ENCODE measurements around the gene SYT2.
A peak's percentile ranks its signal among the peaks of the same experiment; 100 is the strongest.

Gene SYT2

GRCh38 chr1:202580619-202581018 is 129.6 kb downstream of the SYT2 start:
- TF ChIP-seq TOX (CRISPR knock-in tag; IDR thresholded peaks at IDR 0.05; ENCODE audit: borderline replicate concordance) (peak; percentile 81; the same call in 1 of the 2 replicates), PATZ1 (CRISPR knock-in tag; IDR thresholded peaks at IDR 0.05; ENCODE audit: borderline replicate concordance) (no peak), ZFP30 (CRISPR knock-in tag; IDR thresholded peaks at IDR 0.05) (peak; percentile 96), SNAI2 (CRISPR knock-in tag; IDR thresholded peaks at IDR 0.05) (no peak), CSDC2 (CRISPR knock-in tag; IDR thresholded peaks at IDR 0.05) (no peak), ZNF8 (CRISPR knock-in tag; IDR thresholded peaks at IDR 0.05) (no peak), ISL1 (CRISPR knock-in tag; IDR thresholded peaks at IDR 0.05) (no peak)
- ATAC-seq = no peak

DNA sequence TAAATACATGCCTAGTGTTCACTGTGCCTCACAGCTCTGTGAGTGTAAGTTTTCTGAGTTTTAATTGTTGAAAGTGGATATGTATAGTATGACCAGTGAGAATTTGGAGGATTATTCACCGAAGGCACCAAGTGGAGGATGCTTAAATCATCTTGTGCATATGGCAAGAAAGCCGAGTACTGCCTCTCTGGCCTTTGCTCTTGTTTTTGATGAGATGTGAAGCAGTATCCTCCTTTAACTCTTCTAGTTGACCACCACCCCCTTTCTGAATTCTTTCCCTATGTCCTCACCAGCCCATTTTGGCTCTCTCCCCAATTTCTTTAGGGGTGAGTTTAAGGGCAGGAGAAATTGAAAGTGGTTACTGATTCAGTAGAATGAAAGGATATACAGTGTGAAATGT is 130.4 kb downstream of the SYT2 start:
- ATAC-seq = peak; percentile 61
- TF ChIP-seq, protein P1, sequence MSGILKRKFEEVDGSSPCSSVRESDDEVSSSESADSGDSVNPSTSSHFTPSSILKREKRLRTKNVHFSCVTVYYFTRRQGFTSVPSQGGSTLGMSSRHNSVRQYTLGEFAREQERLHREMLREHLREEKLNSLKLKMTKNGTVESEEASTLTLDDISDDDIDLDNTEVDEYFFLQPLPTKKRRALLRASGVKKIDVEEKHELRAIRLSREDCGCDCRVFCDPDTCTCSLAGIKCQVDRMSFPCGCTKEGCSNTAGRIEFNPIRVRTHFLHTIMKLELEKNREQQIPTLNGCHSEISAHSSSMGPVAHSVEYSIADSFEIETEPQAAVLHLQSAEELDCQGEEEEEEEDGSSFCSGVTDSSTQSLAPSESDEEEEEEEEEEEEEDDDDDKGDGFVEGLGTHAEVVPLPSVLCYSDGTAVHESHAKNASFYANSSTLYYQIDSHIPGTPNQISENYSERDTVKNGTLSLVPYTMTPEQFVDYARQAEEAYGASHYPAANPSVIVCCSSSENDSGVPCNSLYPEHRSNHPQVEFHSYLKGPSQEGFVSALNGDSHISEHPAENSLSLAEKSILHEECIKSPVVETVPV (CRISPR knock-in tag; IDR thresholded peaks at IDR 0.05) = no peak
- TF ChIP-seq CSDC2 (CRISPR knock-in tag; IDR thresholded peaks at IDR 0.05) (no peak; the same call in 1 of the 2 replicates), POU6F1 (CRISPR knock-in tag; IDR thresholded peaks at IDR 0.05; ENCODE audit: borderline replicate concordance, low read depth) (no peak), BACH2 (CRISPR knock-in tag; IDR thresholded peaks at IDR 0.05; ENCODE audit: borderline replicate concordance) (no peak), ZNF565 (CRISPR knock-in tag; conservative IDR thresholded peaks at IDR 0.05; ENCODE audit: low read depth) (0 out of 2 replicates have a peak, but pooled peaks have one; percentile 19), GLIS3 (CRISPR knock-in tag; IDR thresholded peaks at IDR 0.05) (no peak), PATZ1 (CRISPR knock-in tag; IDR thresholded peaks at IDR 0.05; ENCODE audit: borderline replicate concordance) (peak; percentile 41; the same call in 1 of the 2 replicates), ZFP30 (CRISPR knock-in tag; IDR thresholded peaks at IDR 0.05) (no peak; the same call in 1 of the 2 replicates), ZNF8 (CRISPR knock-in tag; IDR thresholded peaks at IDR 0.05) (peak; percentile 1; the same call in 1 of the 2 replicates), TCF4 (CRISPR knock-in tag; IDR thresholded peaks at IDR 0.05; ENCODE audit: borderline replicate concordance) (no peak), ZNF70 (CRISPR knock-in tag; IDR thresholded peaks at IDR 0.05) (peak; percentile 58; the same call in 1 of the 2 replicates), RARB (CRISPR knock-in tag; IDR thresholded peaks at IDR 0.05) (peak; percentile 73; the same call in 1 of the 2 replicates), ARNTL (CRISPR knock-in tag; IDR thresholded peaks at IDR 0.05; ENCODE audit: borderline replicate concordance, low read depth) (no peak), PPARA (CRISPR knock-in tag; IDR thresholded peaks at IDR 0.05; ENCODE audit: borderline replicate concordance) (no peak), ESRRG (CRISPR knock-in tag; IDR thresholded peaks at IDR 0.05) (no peak), TOX (CRISPR knock-in tag; IDR thresholded peaks at IDR 0.05; ENCODE audit: borderline replicate concordance) (peak; percentile 72), ZC3H10 (CRISPR knock-in tag; IDR thresholded peaks at IDR 0.05) (peak; percentile 11; the same call in 1 of the 2 replicates), ISL1 (CRISPR knock-in tag; IDR thresholded peaks at IDR 0.05) (peak; percentile 44; the same call in 1 of the 2 replicates), CREB5 (CRISPR knock-in tag; IDR thresholded peaks at IDR 0.05; ENCODE audit: low read depth) (no peak), ZFP3 (CRISPR knock-in tag; IDR thresholded peaks at IDR 0.05) (no peak), SNAI2 (CRISPR knock-in tag; IDR thresholded peaks at IDR 0.05) (peak; percentile 86; the same call in 1 of the 2 replicates), OSR1 (CRISPR knock-in tag; IDR thresholded peaks at IDR 0.05) (no peak)
- TF ChIP-seq, protein P2, sequence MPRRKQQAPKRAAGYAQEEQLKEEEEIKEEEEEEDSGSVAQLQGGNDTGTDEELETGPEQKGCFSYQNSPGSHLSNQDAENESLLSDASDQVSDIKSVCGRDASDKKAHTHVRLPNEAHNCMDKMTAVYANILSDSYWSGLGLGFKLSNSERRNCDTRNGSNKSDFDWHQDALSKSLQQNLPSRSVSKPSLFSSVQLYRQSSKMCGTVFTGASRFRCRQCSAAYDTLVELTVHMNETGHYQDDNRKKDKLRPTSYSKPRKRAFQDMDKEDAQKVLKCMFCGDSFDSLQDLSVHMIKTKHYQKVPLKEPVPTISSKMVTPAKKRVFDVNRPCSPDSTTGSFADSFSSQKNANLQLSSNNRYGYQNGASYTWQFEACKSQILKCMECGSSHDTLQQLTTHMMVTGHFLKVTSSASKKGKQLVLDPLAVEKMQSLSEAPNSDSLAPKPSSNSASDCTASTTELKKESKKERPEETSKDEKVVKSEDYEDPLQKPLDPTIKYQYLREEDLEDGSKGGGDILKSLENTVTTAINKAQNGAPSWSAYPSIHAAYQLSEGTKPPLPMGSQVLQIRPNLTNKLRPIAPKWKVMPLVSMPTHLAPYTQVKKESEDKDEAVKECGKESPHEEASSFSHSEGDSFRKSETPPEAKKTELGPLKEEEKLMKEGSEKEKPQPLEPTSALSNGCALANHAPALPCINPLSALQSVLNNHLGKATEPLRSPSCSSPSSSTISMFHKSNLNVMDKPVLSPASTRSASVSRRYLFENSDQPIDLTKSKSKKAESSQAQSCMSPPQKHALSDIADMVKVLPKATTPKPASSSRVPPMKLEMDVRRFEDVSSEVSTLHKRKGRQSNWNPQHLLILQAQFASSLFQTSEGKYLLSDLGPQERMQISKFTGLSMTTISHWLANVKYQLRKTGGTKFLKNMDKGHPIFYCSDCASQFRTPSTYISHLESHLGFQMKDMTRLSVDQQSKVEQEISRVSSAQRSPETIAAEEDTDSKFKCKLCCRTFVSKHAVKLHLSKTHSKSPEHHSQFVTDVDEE (CRISPR knock-in tag; IDR thresholded peaks at IDR 0.05) = no peak

All from SK-N-SH treated with all-trans-retinoic acid at 6 μM for 48 hours (cell line).